Stimulated activated effector memory CD8-positive, alpha-beta T cell treated with anti-CD3 and anti-CD28 coated beads, Interleukin-12 subunit alpha, Interleukin-12 subunit beta, amount 100 ng/mL, for 72 hours (primary cell): ENCODE measurements around the gene PSORS1C2.

ENCODE experiments used
- ATAC-seq: fragments of 150-1000 bp; cut with Tn5 transposase; 2 replicates; pipeline ENCODE4 v1.10.0; 2021
- DNase-seq, 2 donors: peaks; one replicate each; pipeline ENCODE4 v3.0.0; 2021 to 2022; ENCODE audit warnings: low spot score in 2 of 2
- H3K27ac Mint-ChIP-seq: one replicate; pipeline ENCODE4 v1.8.0; 2022; ENCODE audit warnings: mild to moderate bottlenecking, mixed read lengths
- H3K36me3 Mint-ChIP-seq: one replicate; pipeline ENCODE4 v1.8.0; 2022; ENCODE audit warnings: mild to moderate bottlenecking, mixed read lengths
- H3K4me1 Mint-ChIP-seq: one replicate; pipeline ENCODE4 v1.8.0; 2022; ENCODE audit warnings: mixed read lengths
- H3K4me3 Mint-ChIP-seq: one replicate; pipeline ENCODE4 v1.8.0; 2022; ENCODE audit warnings: mild to moderate bottlenecking, mixed read lengths
- H3K9me3 Mint-ChIP-seq: one replicate; pipeline ENCODE4 v1.8.0; 2022; ENCODE audit warnings: mixed read lengths

The PSORS1C2 gene

GRCh38 chr6:31114970-31115849, 23.7 kb downstream of the PSORS1C2 start:
- Mint-ChIP-seq H3K4me1 (no peaks in the 10 kb centered on the region), H3K27ac (peak overlapping the region; percentile 26), H3K4me3 (no peak overlapping the region), H3K36me3 (no peaks in the 10 kb centered on the region), H3K9me3 (no peaks in the 10 kb centered on the region)
- ATAC-seq (no peak), DNase-seq (no peak)

- Mint-ChIP-seq H3K4me3 (no peak within 1 kb of the TSS), H3K4me1 (no peaks in the 10 kb centered on the region), H3K9me3 (no peaks in the 10 kb centered on the region), H3K36me3 (no peaks in the 10 kb centered on the region), H3K27ac (peak within 1 kb of the TSS; percentile 26)
- no peak for ATAC-seq
- DNase-seq = no peak
These were observed 24.4 kb downstream of the PSORS1C2 start, which contains the start of gene PSORS1C1 for GRCh38 chr6:31114541-31114878. PSORS1C1 (plus strand) TSS chr6:31114800; CDS start chr6:31129633, 14,833 bp downstream.

GRCh38 chr6:31113861-31114540, 24.9 kb downstream of the PSORS1C2 start:
- no peaks in the 10 kb centered on the region for H3K36me3 Mint-ChIP-seq
- DNase-seq = no peak
- ATAC-seq = no peak
- no peaks in the 10 kb centered on the region for H3K4me1 Mint-ChIP-seq
- no peak overlapping the region for H3K4me3 Mint-ChIP-seq
- peak overlapping the region; percentile 26 for H3K27ac Mint-ChIP-seq
- H3K9me3 Mint-ChIP-seq = no peaks in the 10 kb centered on the region

GRCh38 chr6:31112478-31112877, 26.4 kb downstream of the PSORS1C2 start, which contains the start of gene C6orf15:
C6orf15 (minus strand) TSS chr6:31112575; CDS start chr6:31112555, 20 bp downstream.
- Mint-ChIP-seq H3K27ac (no peak within 1 kb of the TSS), H3K4me1 (no peaks in the 10 kb centered on the region)
- no peak for ATAC-seq

GRCh38 chr6:31111712-31112111, 27.2 kb downstream of the PSORS1C2 start:
- no peak overlapping the region for H3K4me3 Mint-ChIP-seq
- H3K36me3 Mint-ChIP-seq = no peaks in the 10 kb centered on the region
- no peak for DNase-seq
- H3K4me1 Mint-ChIP-seq = no peaks in the 10 kb centered on the region
- no peak overlapping the region for H3K27ac Mint-ChIP-seq
- ATAC-seq = no peak
- H3K9me3 Mint-ChIP-seq = no peaks in the 10 kb centered on the region

More at GRCh38 chr6:31112478-31112877, 26.4 kb downstream of the PSORS1C2 start, which contains the start of gene C6orf15:
- no peak within 1 kb of the TSS for H3K4me3 Mint-ChIP-seq
- DNase-seq = no peak
- H3K9me3 Mint-ChIP-seq = no peaks in the 10 kb centered on the region
- H3K36me3 Mint-ChIP-seq = no peaks in the 10 kb centered on the region

- no peak overlapping the region for H3K27ac Mint-ChIP-seq
- H3K4me3 Mint-ChIP-seq = no peak overlapping the region
- H3K36me3 Mint-ChIP-seq = no peaks in the 10 kb centered on the region
- ATAC-seq (no peak), DNase-seq (no peak)
- H3K9me3 Mint-ChIP-seq = no peaks in the 10 kb centered on the region
- H3K4me1 Mint-ChIP-seq = no peaks in the 10 kb centered on the region
These were observed 27.9 kb downstream of the PSORS1C2 start for GRCh38 chr6:31110825-31111582.

- H3K9me3 Mint-ChIP-seq = no peaks in the 10 kb centered on the region
- no peaks in the 10 kb centered on the region for H3K36me3 Mint-ChIP-seq
These were observed 31.8 kb downstream of the PSORS1C2 start for GRCh38 chr6:31107052-31107451.

GRCh38 chr6:31103136-31103535, 35.7 kb downstream of the PSORS1C2 start:
- Mint-ChIP-seq H3K4me1 (no peaks in the 10 kb centered on the region), H3K27ac (no peak overlapping the region), H3K36me3 (no peaks in the 10 kb centered on the region), H3K9me3 (no peaks in the 10 kb centered on the region), H3K4me3 (no peak overlapping the region)
- DNase-seq (no peak), ATAC-seq (no peak)

More at GRCh38 chr6:31107052-31107451, 31.8 kb downstream of the PSORS1C2 start:
- Mint-ChIP-seq H3K4me3 (no peak overlapping the region), H3K4me1 (no peaks in the 10 kb centered on the region), H3K27ac (peak overlapping the region; percentile 53)
- ATAC-seq (peak; percentile 51), DNase-seq (no peak)

- DNase-seq = no peak
- no peaks in the 10 kb centered on the region for H3K36me3 Mint-ChIP-seq
- peaks cover 22% of the 10 kb centered on the region for H3K4me1 Mint-ChIP-seq
- H3K27ac Mint-ChIP-seq = no peak overlapping the region
- ATAC-seq = no peak
- H3K9me3 Mint-ChIP-seq = no peaks in the 10 kb centered on the region
- no peak overlapping the region for H3K4me3 Mint-ChIP-seq
These were observed 40.4 kb downstream of the PSORS1C2 start for GRCh38 chr6:31098449-31098938.

- DNase-seq (no peak), ATAC-seq (no peak)
- no peaks in the 10 kb centered on the region for H3K36me3 Mint-ChIP-seq
- H3K4me3 Mint-ChIP-seq = no peak overlapping the region
- H3K4me1 Mint-ChIP-seq = peaks cover 22% of the 10 kb centered on the region
- H3K27ac Mint-ChIP-seq = no peak overlapping the region
- no peaks in the 10 kb centered on the region for H3K9me3 Mint-ChIP-seq
These were observed 42.2 kb downstream of the PSORS1C2 start for GRCh38 chr6:31096656-31097055.

GRCh38 chr6:31096215-31096614, 42.7 kb downstream of the PSORS1C2 start:
- ATAC-seq = no peak
- no peaks in the 10 kb centered on the region for H3K36me3 Mint-ChIP-seq
- H3K9me3 Mint-ChIP-seq = no peaks in the 10 kb centered on the region
- peaks cover 22% of the 10 kb centered on the region for H3K4me1 Mint-ChIP-seq
- no peak overlapping the region for H3K4me3 Mint-ChIP-seq
- DNase-seq = no peak
- H3K27ac Mint-ChIP-seq = no peak overlapping the region

GRCh38 chr6:31094389-31094881, 44.4 kb downstream of the PSORS1C2 start:
- H3K36me3 Mint-ChIP-seq = no peaks in the 10 kb centered on the region
- DNase-seq = no peak
- H3K4me3 Mint-ChIP-seq = peak overlapping the region; percentile 17
- H3K9me3 Mint-ChIP-seq = no peaks in the 10 kb centered on the region
- H3K4me1 Mint-ChIP-seq = peaks cover 22% of the 10 kb centered on the region
- peak overlapping the region; percentile 85 for H3K27ac Mint-ChIP-seq
- ATAC-seq = peak; percentile 69

GRCh38 chr6:31092769-31093505, 45.9 kb downstream of the PSORS1C2 start:
- no peak for DNase-seq

GRCh38 chr6:31092238-31092637, 46.6 kb downstream of the PSORS1C2 start:
- ATAC-seq (no peak), DNase-seq (no peak)
- Mint-ChIP-seq H3K9me3 (no peaks in the 10 kb centered on the region), H3K36me3 (no peaks in the 10 kb centered on the region), H3K4me3 (no peak overlapping the region), H3K4me1 (peaks cover 30% of the 10 kb centered on the region), H3K27ac (no peak overlapping the region)

More at GRCh38 chr6:31092769-31093505, 45.9 kb downstream of the PSORS1C2 start:
- H3K9me3 Mint-ChIP-seq = no peaks in the 10 kb centered on the region
- no peak overlapping the region for H3K4me3 Mint-ChIP-seq
- H3K36me3 Mint-ChIP-seq = no peaks in the 10 kb centered on the region
- no peak for ATAC-seq
- peaks cover 23% of the 10 kb centered on the region for H3K4me1 Mint-ChIP-seq
- H3K27ac Mint-ChIP-seq = no peak overlapping the region
